GM23248 (cell line): ENCODE measurements around the gene CDH6. TPM values are rescaled to one million over a fixed set of nuclear protein-coding genes. Genes with fewer than 3 reads are reported as not detected.

Experiments used
- DNase-seq: peaks from one replicate; pipeline ENCODE4 v3.0.0-alpha.2; 2015
- H2AFZ ChIP-seq: fragments of 200-600 bp; sonication (generic); 2 replicates; pipeline ENCODE4 v1.6.1; 2016; ENCODE audit warnings: antibody characterized with exemption
- H3F3A ChIP-seq: fragments of 200-600 bp; sonication (generic); 2 replicates; pipeline ENCODE4 v1.6.1; 2016; ENCODE audit warnings: mild to moderate bottlenecking, antibody characterized with exemption, mixed run types; ENCODE audit not compliant: insufficient read depth
- H3K27ac ChIP-seq: fragments of 200-600 bp; sonication (generic); 2 replicates; pipeline ENCODE4 v1.5.1; 2016; ENCODE audit warnings: mild to moderate bottlenecking
- H3K27me3 ChIP-seq: fragments of 200-600 bp; sonication (generic); replicated peaks from 2 replicates; pipeline ENCODE4 v1.6.1; 2016; ENCODE audit warnings: mild to moderate bottlenecking; ENCODE audit not compliant: insufficient read depth
- H3K36me3 ChIP-seq: fragments of 200-600 bp; sonication (generic); 2 replicates; pipeline ENCODE4 v1.6.1; 2016; ENCODE audit warnings: low read depth, mild to moderate bottlenecking
- H3K4me1 ChIP-seq: fragments of 200-600 bp; sonication (generic); 2 replicates; pipeline ENCODE4 v1.6.1; 2016; ENCODE audit warnings: mild to moderate bottlenecking; ENCODE audit not compliant: insufficient read depth
- H3K4me2 ChIP-seq: fragments of 200-600 bp; sonication (generic); one replicate; pipeline ENCODE4 v1.6.1; 2016; ENCODE audit warnings: mild to moderate bottlenecking; ENCODE audit not compliant: unreplicated experiment
- H3K4me3 ChIP-seq: fragments of 200-600 bp; sonication (generic); 2 replicates; pipeline ENCODE4 v1.5.1; 2016; ENCODE audit warnings: mild to moderate bottlenecking
- H3K79me2 ChIP-seq: fragments of 200-600 bp; sonication (generic); 2 replicates; pipeline ENCODE4 v1.6.1; 2016; ENCODE audit warnings: mild to moderate bottlenecking; ENCODE audit not compliant: insufficient read depth
- H3K9ac ChIP-seq: fragments of 200-600 bp; sonication (generic); 2 replicates; pipeline ENCODE4 v1.6.1; 2016; ENCODE audit warnings: mild to moderate bottlenecking
- H3K9me2 ChIP-seq: fragments of 200-600 bp; sonication (generic); 2 replicates; pipeline ENCODE4 v1.6.1; 2016; ENCODE audit warnings: mixed run types, mild to moderate bottlenecking, moderate library complexity; ENCODE audit not compliant: insufficient read depth
- H3K9me3 ChIP-seq: fragments of 200-600 bp; sonication (generic); one replicate; pipeline ENCODE4 v1.6.1; 2017; ENCODE audit warnings: low read depth
- H4K20me1 ChIP-seq: fragments of 200-600 bp; sonication (generic); 2 replicates; pipeline ENCODE4 v1.6.0; 2016; ENCODE audit not compliant: insufficient read depth
- EZH2 ChIP-seq: fragments of 200-600 bp; sonication (generic); IDR thresholded peaks from 2 replicates; pipeline ENCODE4 v1.6.1; 2018; ENCODE audit warnings: antibody characterized with exemption, mild to moderate bottlenecking; ENCODE audit not compliant: insufficient read depth, poor library complexity, severe bottlenecking
- EZH2phosphoT487 ChIP-seq: fragments of 200-600 bp; sonication (generic); IDR thresholded peaks from 2 replicates; pipeline ENCODE4 v1.6.1; 2018; ENCODE audit warnings: antibody characterized with exemption, moderate library complexity, mild to moderate bottlenecking, low read depth; ENCODE audit not compliant: insufficient read depth
- WGBS, 2 experiments: methylation state at CpG; one replicate each; pipeline ENCODE4 v1.1.6; 2015 to 2017; ENCODE audit warnings: low lambda C conversion rate in 2 of 2, low coverage in 1 of 2; ENCODE audit errors: missing lambda C conversion rate in 2 of 2; 5-methylcytosine and 5-hydroxymethylcytosine counted together
- in situ Hi-C: fragments of 300-500 bp; cut with MboI; formaldehyde crosslinking; loops from 2 replicates; pipeline ENCODE4 v1.15.0; 2020
- polyA plus RNA-seq: library from polyadenylated mRNA; unstranded; fragments of >200 nt; fragmentation: Nextera tagmentation; extraction: Ambion mirVana; gene quantifications from 2 replicates; pipeline ENCODE4 v1.2.1, GENCODE V29; 2016
- total RNA-seq: library from RNA; depleted of rRNA; stranded (reverse); fragments of >200 nt; shearing (Covaris generic); gene quantifications from 2 replicates; pipeline ENCODE4 v1.2.3, GENCODE V29; 2014

Gene CDH6
- total and polyA plus RNA-seq, 2 experiments from 2014 or later, result 4.1 to 7.2 TPM

DNA sequence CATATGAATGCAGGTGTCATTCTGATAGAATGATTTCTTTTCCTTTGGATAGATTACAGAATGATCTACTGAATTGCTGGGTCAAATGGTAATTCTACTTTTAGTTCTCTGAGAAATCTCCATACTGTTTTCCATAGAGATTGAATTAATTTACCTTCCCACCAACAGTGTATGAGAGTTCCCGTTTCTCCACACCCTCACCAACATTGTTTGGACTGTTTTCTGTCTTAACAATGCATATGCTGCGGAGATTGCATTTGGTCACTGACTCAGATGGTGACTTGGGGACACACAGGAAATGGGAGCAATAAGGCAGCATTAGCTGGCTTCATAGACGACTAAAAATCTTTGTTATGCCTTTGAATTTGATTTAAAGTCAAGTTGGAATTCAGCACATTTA, 95.9 kb downstream of the CDH6 start:
- no peak for DNase-seq
- Histone ChIP-seq H3K4me1 (no peaks in the 10 kb centered on the region), H3K9me3 (no peaks in the 10 kb centered on the region), H3K79me2 (no peaks in the 10 kb centered on the region), H4K20me1 (no peaks in the 10 kb centered on the region), H2AFZ (no peak overlapping the region), H3K27me3 (no peaks in the 10 kb centered on the region), H3K9me2 (no peaks in the 10 kb centered on the region), H3K4me2 (no peak overlapping the region), H3K27ac (no peak overlapping the region), H3K4me3 (no peak overlapping the region), H3K9ac (no peak overlapping the region), H3K36me3 (no peaks in the 10 kb centered on the region), H3F3A (no peaks in the 10 kb centered on the region)
- WGBS, 2 experiments, result 68 to 71% methylated on average over 3 of the region's 3 CpGs
- in situ Hi-C loops, result no loop called here
- TF ChIP-seq EZH2, result no peak
- TF ChIP-seq EZH2phosphoT487, result no peak

DNA sequence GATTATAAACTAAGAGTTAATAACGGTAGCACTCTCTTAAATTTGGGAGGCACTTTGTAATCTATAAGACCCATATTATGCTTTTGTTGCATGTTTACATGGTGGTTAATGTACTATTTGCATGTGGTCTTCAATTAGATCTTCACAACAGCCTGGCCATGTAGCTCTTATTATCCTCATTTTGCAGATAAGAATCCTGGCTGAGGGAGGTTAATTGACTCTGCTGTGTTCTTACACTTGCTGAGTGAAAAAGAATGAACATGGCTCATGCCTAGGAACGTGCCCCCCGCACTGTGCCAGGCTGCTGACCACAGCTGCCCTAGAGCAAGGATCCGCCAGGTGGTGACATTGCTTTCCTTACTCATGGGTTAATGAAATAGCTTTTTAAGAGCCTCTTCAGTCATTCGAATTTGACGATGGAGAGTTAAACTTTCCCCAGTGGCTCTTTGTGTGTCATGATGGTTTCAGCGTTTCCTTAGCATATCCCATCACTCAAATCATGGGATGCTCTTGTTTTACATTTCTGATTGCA, 97.9 kb downstream of the CDH6 start:
- no peaks in the 10 kb centered on the region for H3F3A ChIP-seq
- H3K4me1 ChIP-seq, result no peaks in the 10 kb centered on the region
- no peaks in the 10 kb centered on the region for H3K27me3 ChIP-seq
- H4K20me1 ChIP-seq, result no peaks in the 10 kb centered on the region
- H3K4me3 ChIP-seq, result no peak overlapping the region
- WGBS, 2 experiments, result 78 to 83% methylated on average over 7 of the region's 7 CpGs
- TF ChIP-seq EZH2, result no peak
- TF ChIP-seq EZH2phosphoT487, result no peak
- no peak overlapping the region for H3K9ac ChIP-seq
- no peaks in the 10 kb centered on the region for H3K79me2 ChIP-seq
- no peaks in the 10 kb centered on the region for H3K9me3 ChIP-seq
- peak; percentile 13 for DNase-seq
- H2AFZ ChIP-seq, result no peak overlapping the region
- H3K36me3 ChIP-seq, result no peaks in the 10 kb centered on the region
- H3K4me2 ChIP-seq, result no peak overlapping the region
- in situ Hi-C loops, result no loop called here
- no peaks in the 10 kb centered on the region for H3K9me2 ChIP-seq
- H3K27ac ChIP-seq, result no peak overlapping the region

GRCh38 chr5:31300501-31300900, 107.0 kb downstream of the CDH6 start:
- peak; percentile 25 for DNase-seq
- H3K9me2 ChIP-seq, result no peaks in the 10 kb centered on the region
- no peak overlapping the region for H3K4me3 ChIP-seq
- no peaks in the 10 kb centered on the region for H4K20me1 ChIP-seq
- no peaks in the 10 kb centered on the region for H3K4me1 ChIP-seq
- H3K9me3 ChIP-seq, result no peaks in the 10 kb centered on the region
- 48 to 74% methylated on average over 1 of the region's 1 CpG for WGBS, 2 experiments
- no peak overlapping the region for H3K4me2 ChIP-seq
- in situ Hi-C loops, result no loop called here
- H2AFZ ChIP-seq, result no peak overlapping the region
- H3K36me3 ChIP-seq, result no peaks in the 10 kb centered on the region
- H3K27me3 ChIP-seq, result no peaks in the 10 kb centered on the region
- no peaks in the 10 kb centered on the region for H3F3A ChIP-seq
- no peak overlapping the region for H3K9ac ChIP-seq
- no peak overlapping the region for H3K27ac ChIP-seq
- no peaks in the 10 kb centered on the region for H3K79me2 ChIP-seq
- no peak for TF ChIP-seq EZH2
- no peak for TF ChIP-seq EZH2phosphoT487

DNA sequence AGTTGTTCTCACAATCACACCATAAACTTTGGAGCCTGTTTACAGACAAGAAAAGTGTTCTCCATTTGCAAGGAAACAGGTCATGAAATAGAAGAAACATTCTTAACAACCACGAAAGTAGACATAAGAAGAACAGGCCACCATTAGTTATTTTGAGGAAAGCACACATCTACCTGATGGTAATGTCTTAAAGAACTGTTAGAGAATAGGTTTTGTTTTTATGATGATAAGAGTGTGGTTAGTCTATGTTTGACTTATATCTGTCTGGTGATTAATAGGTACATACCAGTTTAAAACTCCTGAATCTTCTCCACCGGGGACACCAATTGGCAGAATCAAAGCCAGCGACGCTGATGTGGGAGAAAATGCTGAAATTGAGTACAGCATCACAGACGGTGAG, 108.3 kb downstream of the CDH6 start:
- Histone ChIP-seq H3K9ac (no peak overlapping the region), H3K9me3 (no peaks in the 10 kb centered on the region), H3F3A (no peaks in the 10 kb centered on the region), H3K27me3 (no peaks in the 10 kb centered on the region), H3K27ac (no peak overlapping the region), H3K36me3 (no peaks in the 10 kb centered on the region), H4K20me1 (no peaks in the 10 kb centered on the region), H2AFZ (no peak overlapping the region), H3K4me3 (no peak overlapping the region), H3K79me2 (no peaks in the 10 kb centered on the region), H3K4me2 (no peak overlapping the region), H3K4me1 (no peaks in the 10 kb centered on the region), H3K9me2 (no peaks in the 10 kb centered on the region)
- in situ Hi-C loops, result no loop called here
- WGBS, 2 experiments, result 67 to 71% methylated on average over 5 of the region's 5 CpGs
- DNase-seq, result no peak
- TF ChIP-seq EZH2 (no peak), EZH2phosphoT487 (no peak)

DNA sequence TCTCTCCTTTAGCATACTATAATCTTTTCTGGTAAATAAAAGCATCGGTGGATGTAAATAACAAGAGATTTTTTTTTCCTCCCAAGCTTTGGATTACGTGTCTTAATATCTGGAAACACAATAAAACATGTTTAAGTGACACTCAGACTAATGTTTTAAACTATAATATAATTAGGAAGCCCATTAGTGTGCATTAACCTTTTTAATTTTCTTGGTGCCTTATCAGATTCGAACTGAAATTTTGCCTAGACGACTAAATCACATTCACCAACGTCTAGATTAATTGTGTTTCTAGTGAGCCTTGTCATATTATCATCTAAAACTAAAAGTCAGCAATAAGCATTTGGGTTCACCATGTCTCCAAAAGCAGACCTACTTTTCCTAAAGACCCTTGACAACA, 110.2 kb downstream of the CDH6 start:
- no peaks in the 10 kb centered on the region for H3K36me3 ChIP-seq
- in situ Hi-C loops, result no loop called here
- WGBS, 2 experiments, result 87 to 88% methylated on average over 5 of the region's 5 CpGs
- H3K9me2 ChIP-seq, result no peaks in the 10 kb centered on the region
- H3K9me3 ChIP-seq, result no peaks in the 10 kb centered on the region
- no peak overlapping the region for H3K4me2 ChIP-seq
- no peaks in the 10 kb centered on the region for H3K79me2 ChIP-seq
- H3F3A ChIP-seq, result no peaks in the 10 kb centered on the region
- no peak overlapping the region for H3K4me3 ChIP-seq
- no peaks in the 10 kb centered on the region for H3K4me1 ChIP-seq
- no peak for TF ChIP-seq EZH2phosphoT487
- no peak for TF ChIP-seq EZH2
- H3K27ac ChIP-seq, result no peak overlapping the region
- H3K9ac ChIP-seq, result no peak overlapping the region
- H4K20me1 ChIP-seq, result no peaks in the 10 kb centered on the region
- H3K27me3 ChIP-seq, result no peaks in the 10 kb centered on the region
- no peak overlapping the region for H2AFZ ChIP-seq
- no peak for DNase-seq
